Stomach (tissue), 9 donors: ENCODE data around the gene NLRP6. TPM values are rescaled to one million over a fixed set of nuclear protein-coding genes. Genes with fewer than 3 reads are reported as not detected.
A peak's percentile ranks its signal among the peaks of the same experiment; 100 is the strongest.
"Not testable (repeated sequence)": the region's sequence is repeated elsewhere in the genome, so short reads cannot be mapped to it uniquely, and the experiment has no call there.

Source experiments
- DNase-seq, 2 donors: peaks; one replicate each; pipeline versions ENCODE4 v3.0.0 to v3.0.0-alpha.2; 2013 to 2019
- H3K27ac ChIP-seq, 5 donors: fragments of 200-600 bp in 4 of 5; sonication (generic) in 4 of 5; one replicate each; pipeline ENCODE4 v1.5.1; 2013 to 2019; ENCODE audit warnings: mild to moderate bottlenecking in 1 of 5, moderate library complexity in 1 of 5
- H3K27me3 ChIP-seq, 3 donors: fragments of 200-600 bp; sonication (generic); one replicate each; pipeline ENCODE4 v1.5.1; 2017 to 2019; ENCODE audit warnings: mixed run types in 1 of 3
- H3K36me3 ChIP-seq, 4 donors: fragments of 200-600 bp; sonication (generic); 1 replicate in 3 of 4; 2 replicates in 1 of 4; pipeline ENCODE4 v1.5.1; 2016 to 2019
- H3K4me1 ChIP-seq, 4 donors: fragments of 200-600 bp; sonication (generic); one replicate each; pipeline ENCODE4 v1.5.1; 2016 to 2019
- H3K4me3 ChIP-seq, 4 donors: fragments of 200-600 bp; sonication (generic) in 3 of 4; one replicate each; pipeline ENCODE4 v1.5.1; 2016 to 2019; ENCODE audit warnings: mild to moderate bottlenecking in 1 of 4
- H3K9me3 ChIP-seq, 4 donors: fragments of 200-600 bp; sonication (generic); one replicate each; pipeline ENCODE4 v1.5.1; 2016 to 2019
- EP300 ChIP-seq: sonication (generic); formaldehyde crosslinking; IDR thresholded peaks from one replicate; pipeline ENCODE4 v1.6.1; 2017; ENCODE audit warnings: antibody characterized with exemption
- POLR2A ChIP-seq, 4 donors: fragments of 450-650 bp; IDR thresholded peaks; one replicate each; pipeline ENCODE4 v1.6.1; 2016; ENCODE audit warnings: antibody characterized with exemption in 4 of 4, control low read depth in 2 of 4, mild to moderate bottlenecking in 1 of 4, moderate library complexity in 1 of 4
- POLR2AphosphoS5 ChIP-seq, 3 donors: sonication (generic); formaldehyde crosslinking; IDR thresholded peaks; one replicate each; pipeline ENCODE4 v1.6.1; 2016; ENCODE audit warnings: antibody characterized with exemption in 3 of 3
- WGBS, 5 donors: extraction: QIAGEN DNeasy Blood & Tissue Kit in 3 of 5; methylation state at CpG; one replicate each; pipeline versions ENCODE4 v1.1.5 to v1.1.7; 2013 to 2018; 5-methylcytosine and 5-hydroxymethylcytosine counted together
- intact Hi-C: fragments of 100-400 bp; cut with DNase I; formaldehyde crosslinking; loops from one replicate; pipeline ENCODE4 v1.15.1; 2023; ENCODE audit warnings: low total_unique reads
- polyA plus RNA-seq, 3 donors: library from polyadenylated mRNA; stranded (reverse); fragments of 200-250 nt; gene quantifications; one replicate each; pipeline ENCODE4 v1.2.3, GENCODE V29; 2013
- small RNA-seq, 4 donors: library from RNA; depleted of rRNA; stranded (forward); fragments of <200 nt; gene quantifications; one replicate each; pipeline ENCODE3, GENCODE V24; 2016
- total RNA-seq, 5 donors: library from RNA; depleted of rRNA; stranded (reverse); fragments of >200 nt; gene quantifications; one replicate each; pipeline versions ENCODE4 v1.1.0 to v1.2.3, GENCODE V29; 2014 to 2016
- TF ChIP-seq, protein P1 (sequence below), 7 experiments: fragments of 450-650 bp in 4 of 7; fragments of 200-600 bp in 3 of 7; sonication (generic) in 3 of 7; IDR thresholded peaks; one replicate each; pipeline ENCODE4 v1.5.1; 2016 to 2019; ENCODE audit warnings: antibody characterized with exemption in 7 of 7, control low read depth in 2 of 7, mild to moderate bottlenecking in 1 of 7
- donor health status: healthy with polysubstance abuse.
- donor health status: Bipolar disorder and iron deficiency.
- donor health status: healthy.

The NLRP6 gene
- total and polyA plus RNA-seq, 8 donors: 0.08 to 3.6 (median 0.45) TPM; not detected in 3

- Histone ChIP-seq H3K27me3 (no peaks in the 10 kb centered on the region), H3K36me3 (no peaks in the 10 kb centered on the region), H3K4me3 (no peak overlapping the region), H3K4me1 (peaks cover 3 to 40% (median 13%) of the 10 kb centered on the region in 4 donors), H3K27ac (no peak overlapping the region), H3K9me3 (no peaks in the 10 kb centered on the region)
- TF ChIP-seq, protein P1, sequence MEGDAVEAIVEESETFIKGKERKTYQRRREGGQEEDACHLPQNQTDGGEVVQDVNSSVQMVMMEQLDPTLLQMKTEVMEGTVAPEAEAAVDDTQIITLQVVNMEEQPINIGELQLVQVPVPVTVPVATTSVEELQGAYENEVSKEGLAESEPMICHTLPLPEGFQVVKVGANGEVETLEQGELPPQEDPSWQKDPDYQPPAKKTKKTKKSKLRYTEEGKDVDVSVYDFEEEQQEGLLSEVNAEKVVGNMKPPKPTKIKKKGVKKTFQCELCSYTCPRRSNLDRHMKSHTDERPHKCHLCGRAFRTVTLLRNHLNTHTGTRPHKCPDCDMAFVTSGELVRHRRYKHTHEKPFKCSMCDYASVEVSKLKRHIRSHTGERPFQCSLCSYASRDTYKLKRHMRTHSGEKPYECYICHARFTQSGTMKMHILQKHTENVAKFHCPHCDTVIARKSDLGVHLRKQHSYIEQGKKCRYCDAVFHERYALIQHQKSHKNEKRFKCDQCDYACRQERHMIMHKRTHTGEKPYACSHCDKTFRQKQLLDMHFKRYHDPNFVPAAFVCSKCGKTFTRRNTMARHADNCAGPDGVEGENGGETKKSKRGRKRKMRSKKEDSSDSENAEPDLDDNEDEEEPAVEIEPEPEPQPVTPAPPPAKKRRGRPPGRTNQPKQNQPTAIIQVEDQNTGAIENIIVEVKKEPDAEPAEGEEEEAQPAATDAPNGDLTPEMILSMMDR (IDR thresholded peaks at IDR 0.05): no peak
- TF ChIP-seq EP300 (no peak), POLR2AphosphoS5 (IDR thresholded peaks at IDR 0.05) (no peak), POLR2A (IDR thresholded peaks at IDR 0.05) (no peak)
- no peak for DNase-seq
- intact Hi-C loops: no loop called here
- 91 to 94% (median 94%) methylated on average over 15 to 23 of the region's 23 CpGs for WGBS, 5 donors
Measured at GRCh38 chr11:332651-333480, 54.7 kb downstream of the NLRP6 start.

GRCh38 chr11:333616-334263 lies 55.5 kb downstream of the NLRP6 start:
- DNase-seq, H3K27me3 ChIP-seq, H3K9me3 ChIP-seq, H3K36me3 ChIP-seq, intact Hi-C loops, H3K4me3 ChIP-seq: not testable (repeated sequence)
- WGBS, 5 donors: 84 to 88% (median 87%) methylated on average over 16 to 17 of the region's 17 CpGs
- H3K4me1 ChIP-seq: peaks cover 0 to 33% (median 11%) of the 10 kb centered on the region in 4 donors
- peak overlapping the region in 2 of 5 donors; percentile 51 to 75 for H3K27ac ChIP-seq

DNA sequence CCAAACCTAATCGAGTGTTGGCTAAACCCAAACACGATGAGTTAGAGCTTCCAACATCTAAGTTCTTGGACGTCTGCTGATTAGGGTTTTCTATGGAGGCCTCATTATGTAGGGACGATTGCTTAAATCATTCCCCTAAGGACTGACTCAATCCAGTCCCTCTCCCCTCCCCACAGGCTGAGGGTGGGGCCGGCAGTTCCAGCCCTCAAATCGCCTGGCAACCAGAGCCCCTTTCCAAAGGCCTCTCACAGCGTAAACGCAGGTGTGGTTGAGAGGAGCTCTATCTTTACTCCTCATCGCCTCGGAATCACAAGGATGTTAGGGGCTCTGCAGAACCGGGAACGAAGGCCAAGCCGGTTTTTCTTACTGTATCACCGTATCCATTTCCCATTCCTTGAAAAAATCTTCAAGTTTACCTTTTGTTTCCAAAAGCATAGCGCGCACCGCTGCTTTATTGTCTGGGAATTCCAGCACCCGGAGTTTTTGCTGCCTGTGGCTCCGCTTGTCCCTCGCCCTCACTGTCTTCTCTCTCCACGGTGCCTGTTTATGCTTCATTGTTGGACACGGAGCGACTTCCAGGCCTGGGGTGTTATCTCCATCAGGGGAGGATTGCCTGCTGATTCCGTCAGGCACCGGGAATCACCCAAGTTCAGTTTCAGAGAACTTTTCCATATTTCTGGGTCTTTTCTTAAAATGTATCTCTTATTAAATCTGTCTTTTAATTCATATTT lies 56.2 kb downstream of the NLRP6 start:
- Histone ChIP-seq H3K9me3 (no peaks in the 10 kb centered on the region), H3K36me3 (no peaks in the 10 kb centered on the region), H3K27me3 (no peaks in the 10 kb centered on the region), H3K27ac (peak overlapping the region in 3 of 5 donors; percentile 14 to 75 (median 51)), H3K4me1 (peaks cover 0 to 27% (median 11%) of the 10 kb centered on the region in 4 donors), H3K4me3 (no peak overlapping the region)
- TF ChIP-seq, protein P1 (IDR thresholded peaks at IDR 0.05): no peak
- TF ChIP-seq EP300: no peak
- no peak for TF ChIP-seq POLR2AphosphoS5 (IDR thresholded peaks at IDR 0.05)
- no peak for TF ChIP-seq POLR2A (IDR thresholded peaks at IDR 0.05)
- peak in 1 of 2 donors; percentile 74 for DNase-seq
- intact Hi-C loops: no loop called here
- WGBS, 5 donors: 35 to 53% (median 48%) methylated on average over 25 of the region's 25 CpGs

Small RNAs within 50 kb of the gene (small RNA-seq; reads per million reads assigned to genes)
- 0 reads per million in 4 donors for gene AC136475.6

Other genes with a start within 250 kb of the NLRP6 start
- gene SCGB1C1, start 85.3 kb upstream of the NLRP6 start, total RNA-seq: not detected
- gene SCGB1C1, start 85.3 kb upstream of the NLRP6 start, polyA plus RNA-seq: not detected
- 10 to 100 TPM in 4 of 5 donors, 1 to 10 TPM in 1; 7.0 to 36.5 (median 25.0) TPM for gene BET1L, start 71.0 kb upstream of the NLRP6 start, total RNA-seq
- gene BET1L, start 71.0 kb upstream of the NLRP6 start, polyA plus RNA-seq: 10 to 100 TPM; 21.8 to 38.3 (median 28.1) TPM
- 100 to 1,000 TPM in 2 of 5 donors, 10 to 100 TPM in 3; 45.2 to 262 (median 72.3) TPM for gene RIC8A, start 70.7 kb upstream of the NLRP6 start, total RNA-seq
- gene RIC8A, start 70.7 kb upstream of the NLRP6 start, polyA plus RNA-seq: 10 to 100 TPM; 39.2 to 60.8 (median 53.5) TPM
- 10 to 100 TPM in 2 of 5 donors, 1 to 10 TPM in 3; 5.4 to 63.7 (median 7.3) TPM for gene SIRT3, start 42.1 kb upstream of the NLRP6 start, total RNA-seq
- gene SIRT3, start 42.1 kb upstream of the NLRP6 start, polyA plus RNA-seq: 10 to 100 TPM; 10.8 to 19.2 (median 13.8) TPM
- 100 to 1,000 TPM in 2 of 5 donors, 10 to 100 TPM in 3; 36.2 to 132 (median 64.9) TPM for gene PSMD13, start 41.4 kb upstream of the NLRP6 start, total RNA-seq
- 100 to 1,000 TPM; 116 to 126 (median 123) TPM for gene PSMD13, start 41.4 kb upstream of the NLRP6 start, polyA plus RNA-seq
- 10 to 100 TPM in 4 of 5 donors, 1 to 10 TPM in 1; 3.5 to 34.8 (median 11.9) TPM for gene PGGHG, start 10.7 kb downstream of the NLRP6 start, total RNA-seq
- 10 to 100 TPM; 14.4 to 44.0 (median 20.7) TPM for gene PGGHG, start 10.7 kb downstream of the NLRP6 start, polyA plus RNA-seq
- under 1 TPM in 1 of 5 donors, not detected in 4; 0.73 TPM for gene IFITM5, start 21.1 kb downstream of the NLRP6 start, total RNA-seq
- gene IFITM5, start 21.1 kb downstream of the NLRP6 start, polyA plus RNA-seq: not detected
- 10 to 100 TPM in 4 of 5 donors, 1 to 10 TPM in 1; 8.8 to 61.7 (median 12.9) TPM for gene IFITM2, start 29.4 kb downstream of the NLRP6 start, total RNA-seq
- gene IFITM2, start 29.4 kb downstream of the NLRP6 start, polyA plus RNA-seq: 100 to 1,000 TPM; 276 to 394 (median 344) TPM
- 10 to 100 TPM in 4 of 5 donors, 1 to 10 TPM in 1; 7.0 to 59.8 (median 17.3) TPM for gene IFITM1, start 35.6 kb downstream of the NLRP6 start, total RNA-seq
- gene IFITM1, start 35.6 kb downstream of the NLRP6 start, polyA plus RNA-seq: 100 to 1,000 TPM in 2 of 3 donors, 10 to 100 TPM in 1; 79.9 to 224 (median 119) TPM
- gene IFITM3, start 42.5 kb downstream of the NLRP6 start, total RNA-seq: 100 to 1,000 TPM in 3 of 5 donors, 10 to 100 TPM in 2; 11.9 to 271 (median 127) TPM
- 1,000 to 10,000 TPM in 1 of 3 donors, 100 to 1,000 TPM in 2; 538 to 1,128 (median 677) TPM for gene IFITM3, start 42.5 kb downstream of the NLRP6 start, polyA plus RNA-seq
- gene B4GALNT4, start 91.1 kb downstream of the NLRP6 start, total RNA-seq: 1 to 10 TPM in 2 of 5 donors, under 1 TPM in 1, not detected in 2; 0.45 to 7.5 (median 4.2) TPM
- gene B4GALNT4, start 91.1 kb downstream of the NLRP6 start, polyA plus RNA-seq: 1 to 10 TPM; 2.4 to 8.8 (median 4.4) TPM
- 100 to 1,000 TPM in 3 of 5 donors, 10 to 100 TPM in 2; 26.3 to 356 (median 141) TPM for gene PKP3, start 115.8 kb downstream of the NLRP6 start, total RNA-seq
- gene PKP3, start 115.8 kb downstream of the NLRP6 start, polyA plus RNA-seq: 10 to 100 TPM; 31.1 to 94.5 (median 41.7) TPM
- 100 to 1,000 TPM in 3 of 5 donors, 10 to 100 TPM in 2; 11.4 to 325 (median 110) TPM for gene SIGIRR, start 136.6 kb downstream of the NLRP6 start, total RNA-seq
- gene SIGIRR, start 136.6 kb downstream of the NLRP6 start, polyA plus RNA-seq: 100 to 1,000 TPM; 110 to 227 (median 164) TPM
- 100 to 1,000 TPM in 1 of 5 donors, 10 to 100 TPM in 3, 1 to 10 TPM in 1; 5.7 to 208 (median 40.2) TPM for gene ANO9, start 163.6 kb downstream of the NLRP6 start, total RNA-seq
- gene ANO9, start 163.6 kb downstream of the NLRP6 start, polyA plus RNA-seq: 10 to 100 TPM in 2 of 3 donors, 1 to 10 TPM in 1; 9.8 to 37.6 (median 12.8) TPM
- 100 to 1,000 TPM in 2 of 5 donors, 10 to 100 TPM in 3; 16.5 to 264 (median 59.0) TPM for gene PTDSS2, start 171.9 kb downstream of the NLRP6 start, total RNA-seq
- gene PTDSS2, start 171.9 kb downstream of the NLRP6 start, polyA plus RNA-seq: 10 to 100 TPM; 11.6 to 24.3 (median 22.3) TPM
- gene RNH1, start 228.8 kb downstream of the NLRP6 start, total RNA-seq: 100 to 1,000 TPM in 4 of 5 donors, 10 to 100 TPM in 1; 61.3 to 260 (median 137) TPM
- 100 to 1,000 TPM in 2 of 3 donors, 10 to 100 TPM in 1; 95.3 to 149 (median 106) TPM for gene RNH1, start 228.8 kb downstream of the NLRP6 start, polyA plus RNA-seq